OCI-LY7 (cell line): Measurements from ENCODE around the gene TRAF2.

Experiments used
- CTCF ChIP-seq: fragments of 200-600 bp; sonication (generic); conservative IDR thresholded peaks from 2 replicates; pipeline ENCODE4 v1.5.1; 2014; ENCODE audit warnings: mild to moderate bottlenecking, antibody characterized with exemption, low read length, moderate library complexity, mixed read lengths
- EZH2phosphoT487 ChIP-seq: fragments of 200-600 bp; sonication (generic); IDR thresholded peaks from 2 replicates; pipeline ENCODE4 v1.6.1; 2018; ENCODE audit warnings: low read depth, borderline replicate concordance, mild to moderate bottlenecking, mixed run types, antibody characterized with exemption, low read length, moderate library complexity, mixed read lengths

DNA sequence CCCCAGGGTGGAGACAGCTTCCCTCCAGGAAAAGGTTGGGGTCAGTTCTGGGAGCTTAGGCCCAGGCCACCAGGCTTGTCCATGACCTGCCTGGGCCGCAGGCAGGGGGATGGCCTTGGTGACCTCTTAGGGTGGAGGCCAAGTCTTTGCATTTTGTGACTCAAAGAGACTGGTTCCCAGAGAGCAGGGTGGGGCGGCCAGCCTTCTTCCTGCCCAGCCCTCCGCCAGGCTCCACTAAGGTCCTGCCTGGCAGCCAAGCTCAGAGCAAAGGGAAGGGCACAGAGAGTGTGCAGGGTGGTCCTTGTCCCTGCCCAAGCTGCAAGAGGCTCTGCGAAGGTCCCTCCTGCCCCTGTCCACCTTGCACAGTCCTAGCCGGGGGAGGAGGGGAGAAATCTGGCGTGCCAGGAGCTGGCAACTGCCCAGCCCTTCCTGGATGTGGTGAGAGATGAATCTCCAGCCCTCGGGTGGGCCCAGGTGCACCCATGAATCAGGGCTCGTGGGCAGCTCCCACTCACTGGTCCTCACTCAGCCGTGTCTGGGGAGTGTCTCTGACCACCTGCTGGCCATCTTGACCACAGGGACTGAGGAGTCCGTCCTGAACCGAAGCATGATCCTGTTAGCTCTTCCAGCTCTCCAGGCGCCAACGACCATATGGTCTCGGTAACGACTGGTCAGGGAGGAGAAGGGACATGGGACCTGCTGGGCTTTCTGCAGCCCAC is 88.7 kb downstream of the TRAF2 start:
- no peak for TF ChIP-seq CTCF
- no peak for TF ChIP-seq EZH2phosphoT487
